Measurements from ENCODE around the gene SPEF2. TPM values are rescaled to one million over a fixed set of nuclear protein-coding genes. Genes with fewer than 3 reads are reported as not detected.

SPEF2 gene
- total and polyA plus RNA-seq, 10 of the 15 experiments (the other 5 are each of a cell fraction or from before 2014, with no cell fraction given) = 0.03 to 2.0 (median 0.07) TPM; not detected in 3

GRCh38 chr5:35789732-35790456, 172.2 kb downstream of the SPEF2 start:
- intact Hi-C loops (cut with micrococcal nuclease; ENCODE audit: unreplicated experiment) = no loop called here
- ChIA-PET SMC1A (ENCODE audit: uncharacterized antibody, unreplicated experiment) (interaction anchor here (0.6 to 2.2 kb wide), 9 partner anchors 9 to 136 kb away, joined by 3 to 14 read pairs (median 4); no protein-coding TSS in a partner anchor), RAD21 (ENCODE audit: unreplicated experiment) (interaction anchor here (0.8 to 2.6 kb wide), 3 partner anchors 13 to 134 kb away, joined by 3 to 7 read pairs (median 6); no protein-coding TSS in a partner anchor), POLR2A (no interaction called here), CTCF (interaction anchor here (0.7 to 1.8 kb wide), 9 partner anchors 10 to 786 kb away, joined by 3 to 20 read pairs (median 4); no protein-coding TSS in a partner anchor)
- WGBS (ENCODE audit: insufficient coverage, insufficient replicate concordance, low lambda C conversion rate, missing lambda C conversion rate) = 11% methylated on average over 4 of the region's 4 CpGs
- H3K9me3 ChIP-seq (replicated peaks; ENCODE audit: control insufficient read depth, insufficient read depth, low read length) = no peaks in the 10 kb centered on the region
- H3K9ac ChIP-seq (ENCODE audit: control insufficient read depth, insufficient read depth, low read length) = no peak overlapping the region
- no peak overlapping the region for H2AFZ ChIP-seq (ENCODE audit: control insufficient read depth, low read depth, low read length)
- no peaks in the 10 kb centered on the region for H3K27me3 ChIP-seq (replicated peaks in 1 of 2; ENCODE audit: control insufficient read depth in 2 of 2, insufficient read depth in 2 of 2, low read length in 1 of 2)
- H4K20me1 ChIP-seq (ENCODE audit: control insufficient read depth, insufficient read depth) = no peaks in the 10 kb centered on the region
- in situ Hi-C loops (cut with MboI) = no loop called here
- no TSS peak for BruUV-seq (replicated peaks)
- DNase-seq (ENCODE audit: low read depth, low spot score) (no peak), ATAC-seq (no peak), FAIRE-seq (no peak)
- no peak overlapping the region for H3K4me3 ChIP-seq
- no peaks in the 10 kb centered on the region for H3K4me1 ChIP-seq (ENCODE audit: control insufficient read depth, insufficient read depth, low read length)
- no peaks in the 10 kb centered on the region for H3K79me2 ChIP-seq (ENCODE audit: control insufficient read depth, insufficient read depth, low read length)
- no peak overlapping the region for H3K4me2 ChIP-seq (ENCODE audit: control insufficient read depth, insufficient read depth)
- no peaks in the 10 kb centered on the region for H3K36me3 ChIP-seq (ENCODE audit: control insufficient read depth in 2 of 2, insufficient read depth in 2 of 2, low read length in 1 of 2)
- no peak overlapping the region for H3K27ac ChIP-seq (ENCODE audit: control insufficient read depth, insufficient read depth)
- TF ChIP-seq ATF7 (IDR thresholded peaks at IDR 0.05; ENCODE audit: low read depth) = no peak
- TF ChIP-seq ESRRA (IDR thresholded peaks at IDR 0.05; ENCODE audit: low read length) = no peak
- TF ChIP-seq NKRF (conservative IDR thresholded peaks at IDR 0.05) = no peak
- no peak for TF ChIP-seq E2F8 (IDR thresholded peaks at IDR 0.05; ENCODE audit: low read depth, partially characterized antibody)
- TF ChIP-seq, protein P1, sequence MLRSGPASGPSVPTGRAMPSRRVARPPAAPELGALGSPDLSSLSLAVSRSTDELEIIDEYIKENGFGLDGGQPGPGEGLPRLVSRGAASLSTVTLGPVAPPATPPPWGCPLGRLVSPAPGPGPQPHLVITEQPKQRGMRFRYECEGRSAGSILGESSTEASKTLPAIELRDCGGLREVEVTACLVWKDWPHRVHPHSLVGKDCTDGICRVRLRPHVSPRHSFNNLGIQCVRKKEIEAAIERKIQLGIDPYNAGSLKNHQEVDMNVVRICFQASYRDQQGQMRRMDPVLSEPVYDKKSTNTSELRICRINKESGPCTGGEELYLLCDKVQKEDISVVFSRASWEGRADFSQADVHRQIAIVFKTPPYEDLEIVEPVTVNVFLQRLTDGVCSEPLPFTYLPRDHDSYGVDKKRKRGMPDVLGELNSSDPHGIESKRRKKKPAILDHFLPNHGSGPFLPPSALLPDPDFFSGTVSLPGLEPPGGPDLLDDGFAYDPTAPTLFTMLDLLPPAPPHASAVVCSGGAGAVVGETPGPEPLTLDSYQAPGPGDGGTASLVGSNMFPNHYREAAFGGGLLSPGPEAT (IDR thresholded peaks at IDR 0.05; ENCODE audit: low read depth) = no peak
- TF ChIP-seq, protein P2, sequence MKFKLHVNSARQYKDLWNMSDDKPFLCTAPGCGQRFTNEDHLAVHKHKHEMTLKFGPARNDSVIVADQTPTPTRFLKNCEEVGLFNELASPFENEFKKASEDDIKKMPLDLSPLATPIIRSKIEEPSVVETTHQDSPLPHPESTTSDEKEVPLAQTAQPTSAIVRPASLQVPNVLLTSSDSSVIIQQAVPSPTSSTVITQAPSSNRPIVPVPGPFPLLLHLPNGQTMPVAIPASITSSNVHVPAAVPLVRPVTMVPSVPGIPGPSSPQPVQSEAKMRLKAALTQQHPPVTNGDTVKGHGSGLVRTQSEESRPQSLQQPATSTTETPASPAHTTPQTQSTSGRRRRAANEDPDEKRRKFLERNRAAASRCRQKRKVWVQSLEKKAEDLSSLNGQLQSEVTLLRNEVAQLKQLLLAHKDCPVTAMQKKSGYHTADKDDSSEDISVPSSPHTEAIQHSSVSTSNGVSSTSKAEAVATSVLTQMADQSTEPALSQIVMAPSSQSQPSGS (IDR thresholded peaks at IDR 0.05; ENCODE audit: low read length) = no peak
- no peak for TF ChIP-seq RFX5 (IDR thresholded peaks at IDR 0.05; ENCODE audit: low read depth, low read length)
- TF ChIP-seq POLR2AphosphoS5 (IDR thresholded peaks at IDR 0.05; ENCODE audit: low read length) = no peak
- TF ChIP-seq WRNIP1 (IDR thresholded peaks at IDR 0.05; ENCODE audit: borderline replicate concordance, low read depth, low read length) = no peak
- no peak for TF ChIP-seq HDAC6 (IDR thresholded peaks at IDR 0.05; ENCODE audit: unreplicated experiment)
- TF ChIP-seq CBX3 (IDR thresholded peaks at IDR 0.05; ENCODE audit: borderline replicate concordance, low read depth) = no peak
- no peak for TF ChIP-seq EED (IDR thresholded peaks at IDR 0.05; ENCODE audit: low read depth)
- no peak for TF ChIP-seq CHD4 (IDR thresholded peaks at IDR 0.05)
- TF ChIP-seq YBX1 (IDR thresholded peaks at IDR 0.05) = no peak
- no peak for TF ChIP-seq STAT3 (IDR thresholded peaks at IDR 0.05; ENCODE audit: low read depth, low read length)
- no peak for TF ChIP-seq MAX (IDR thresholded peaks at IDR 0.05; ENCODE audit: low read depth, low read length)
- TF ChIP-seq TCF12 (IDR thresholded peaks at IDR 0.05; ENCODE audit: low read depth, low read length) = no peak
